ENCODE data around the gene ATP6V1C2. TPM values are rescaled to one million over a fixed set of nuclear protein-coding genes. Genes with fewer than 3 reads are reported as not detected.

ATP6V1C2 gene
- total and polyA plus RNA-seq, 2 experiments from 2014 or later, result 0.14 to 2.1 TPM

DNA sequence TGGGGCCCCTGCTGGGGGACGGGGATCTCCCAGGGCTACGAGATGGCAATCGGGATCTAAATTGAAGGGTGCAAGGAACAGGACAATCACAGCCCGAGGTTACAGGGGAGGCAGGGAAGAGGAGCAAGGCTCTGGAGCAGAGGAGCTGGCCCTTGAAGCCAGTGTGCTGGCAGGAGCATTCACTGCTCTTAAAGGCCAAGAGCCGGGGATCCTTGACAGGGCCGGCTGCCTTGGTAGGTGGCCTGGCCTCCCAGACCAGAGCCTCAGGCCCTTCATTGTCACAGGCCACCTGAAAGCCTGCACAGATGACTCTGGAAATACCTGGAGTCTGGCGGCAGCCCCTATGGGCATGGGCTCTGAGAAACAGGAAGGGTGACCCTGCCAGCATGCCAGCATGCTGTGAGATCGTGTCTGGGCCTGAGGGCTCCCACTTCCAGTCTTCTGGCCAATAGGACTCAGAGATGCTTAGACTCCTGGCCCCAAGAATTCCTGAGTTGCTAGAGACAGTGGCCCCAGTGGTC is 52.5 kb downstream of the ATP6V1C2 start (continued):
- TF ChIP-seq, protein P1, sequence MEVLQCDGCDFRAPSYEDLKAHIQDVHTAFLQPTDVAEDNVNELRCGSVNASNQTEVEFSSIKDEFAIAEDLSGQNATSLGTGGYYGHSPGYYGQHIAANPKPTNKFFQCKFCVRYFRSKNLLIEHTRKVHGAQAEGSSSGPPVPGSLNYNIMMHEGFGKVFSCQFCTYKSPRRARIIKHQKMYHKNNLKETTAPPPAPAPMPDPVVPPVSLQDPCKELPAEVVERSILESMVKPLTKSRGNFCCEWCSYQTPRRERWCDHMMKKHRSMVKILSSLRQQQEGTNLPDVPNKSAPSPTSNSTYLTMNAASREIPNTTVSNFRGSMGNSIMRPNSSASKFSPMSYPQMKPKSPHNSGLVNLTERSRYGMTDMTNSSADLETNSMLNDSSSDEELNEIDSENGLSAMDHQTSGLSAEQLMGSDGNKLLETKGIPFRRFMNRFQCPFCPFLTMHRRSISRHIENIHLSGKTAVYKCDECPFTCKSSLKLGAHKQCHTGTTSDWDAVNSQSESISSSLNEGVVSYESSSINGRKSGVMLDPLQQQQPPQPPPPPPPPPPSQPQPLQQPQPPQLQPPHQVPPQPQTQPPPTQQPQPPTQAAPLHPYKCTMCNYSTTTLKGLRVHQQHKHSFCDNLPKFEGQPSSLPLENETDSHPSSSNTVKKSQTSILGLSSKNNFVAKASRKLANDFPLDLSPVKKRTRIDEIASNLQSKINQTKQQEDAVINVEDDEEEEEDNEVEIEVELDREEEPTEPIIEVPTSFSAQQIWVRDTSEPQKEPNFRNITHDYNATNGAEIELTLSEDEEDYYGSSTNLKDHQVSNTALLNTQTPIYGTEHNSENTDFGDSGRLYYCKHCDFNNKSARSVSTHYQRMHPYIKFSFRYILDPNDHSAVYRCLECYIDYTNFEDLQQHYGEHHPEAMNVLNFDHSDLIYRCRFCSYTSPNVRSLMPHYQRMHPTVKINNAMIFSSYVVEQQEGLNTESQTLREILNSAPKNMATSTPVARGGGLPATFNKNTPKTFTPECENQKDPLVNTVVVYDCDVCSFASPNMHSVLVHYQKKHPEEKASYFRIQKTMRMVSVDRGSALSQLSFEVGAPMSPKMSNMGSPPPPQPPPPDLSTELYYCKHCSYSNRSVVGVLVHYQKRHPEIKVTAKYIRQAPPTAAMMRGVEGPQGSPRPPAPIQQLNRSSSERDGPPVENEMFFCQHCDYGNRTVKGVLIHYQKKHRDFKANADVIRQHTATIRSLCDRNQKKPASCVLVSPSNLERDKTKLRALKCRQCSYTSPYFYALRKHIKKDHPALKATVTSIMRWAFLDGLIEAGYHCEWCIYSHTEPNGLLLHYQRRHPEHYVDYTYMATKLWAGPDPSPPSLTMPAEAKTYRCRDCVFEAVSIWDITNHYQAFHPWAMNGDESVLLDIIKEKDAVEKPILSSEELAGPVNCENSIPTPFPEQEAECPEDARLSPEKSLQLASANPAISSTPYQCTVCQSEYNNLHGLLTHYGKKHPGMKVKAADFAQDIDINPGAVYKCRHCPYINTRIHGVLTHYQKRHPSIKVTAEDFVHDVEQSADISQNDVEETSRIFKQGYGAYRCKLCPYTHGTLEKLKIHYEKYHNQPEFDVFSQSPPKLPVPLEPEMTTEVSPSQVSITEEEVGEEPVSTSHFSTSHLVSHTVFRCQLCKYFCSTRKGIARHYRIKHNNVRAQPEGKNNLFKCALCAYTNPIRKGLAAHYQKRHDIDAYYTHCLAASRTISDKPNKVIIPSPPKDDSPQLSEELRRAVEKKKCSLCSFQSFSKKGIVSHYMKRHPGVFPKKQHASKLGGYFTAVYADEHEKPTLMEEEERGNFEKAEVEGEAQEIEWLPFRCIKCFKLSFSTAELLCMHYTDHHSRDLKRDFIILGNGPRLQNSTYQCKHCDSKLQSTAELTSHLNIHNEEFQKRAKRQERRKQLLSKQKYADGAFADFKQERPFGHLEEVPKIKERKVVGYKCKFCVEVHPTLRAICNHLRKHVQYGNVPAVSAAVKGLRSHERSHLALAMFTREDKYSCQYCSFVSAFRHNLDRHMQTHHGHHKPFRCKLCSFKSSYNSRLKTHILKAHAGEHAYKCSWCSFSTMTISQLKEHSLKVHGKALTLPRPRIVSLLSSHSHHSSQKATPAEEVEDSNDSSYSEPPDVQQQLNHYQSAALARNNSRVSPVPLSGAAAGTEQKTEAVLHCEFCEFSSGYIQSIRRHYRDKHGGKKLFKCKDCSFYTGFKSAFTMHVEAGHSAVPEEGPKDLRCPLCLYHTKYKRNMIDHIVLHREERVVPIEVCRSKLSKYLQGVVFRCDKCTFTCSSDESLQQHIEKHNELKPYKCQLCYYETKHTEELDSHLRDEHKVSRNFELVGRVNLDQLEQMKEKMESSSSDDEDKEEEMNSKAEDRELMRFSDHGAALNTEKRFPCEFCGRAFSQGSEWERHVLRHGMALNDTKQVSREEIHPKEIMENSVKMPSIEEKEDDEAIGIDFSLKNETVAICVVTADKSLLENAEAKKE (CRISPR knock-in tag; IDR thresholded peaks at IDR 0.05), result no peak
- no peak for TF ChIP-seq NANOG (IDR thresholded peaks at IDR 0.05; ENCODE audit: borderline replicate concordance)
- TF ChIP-seq, protein P2, sequence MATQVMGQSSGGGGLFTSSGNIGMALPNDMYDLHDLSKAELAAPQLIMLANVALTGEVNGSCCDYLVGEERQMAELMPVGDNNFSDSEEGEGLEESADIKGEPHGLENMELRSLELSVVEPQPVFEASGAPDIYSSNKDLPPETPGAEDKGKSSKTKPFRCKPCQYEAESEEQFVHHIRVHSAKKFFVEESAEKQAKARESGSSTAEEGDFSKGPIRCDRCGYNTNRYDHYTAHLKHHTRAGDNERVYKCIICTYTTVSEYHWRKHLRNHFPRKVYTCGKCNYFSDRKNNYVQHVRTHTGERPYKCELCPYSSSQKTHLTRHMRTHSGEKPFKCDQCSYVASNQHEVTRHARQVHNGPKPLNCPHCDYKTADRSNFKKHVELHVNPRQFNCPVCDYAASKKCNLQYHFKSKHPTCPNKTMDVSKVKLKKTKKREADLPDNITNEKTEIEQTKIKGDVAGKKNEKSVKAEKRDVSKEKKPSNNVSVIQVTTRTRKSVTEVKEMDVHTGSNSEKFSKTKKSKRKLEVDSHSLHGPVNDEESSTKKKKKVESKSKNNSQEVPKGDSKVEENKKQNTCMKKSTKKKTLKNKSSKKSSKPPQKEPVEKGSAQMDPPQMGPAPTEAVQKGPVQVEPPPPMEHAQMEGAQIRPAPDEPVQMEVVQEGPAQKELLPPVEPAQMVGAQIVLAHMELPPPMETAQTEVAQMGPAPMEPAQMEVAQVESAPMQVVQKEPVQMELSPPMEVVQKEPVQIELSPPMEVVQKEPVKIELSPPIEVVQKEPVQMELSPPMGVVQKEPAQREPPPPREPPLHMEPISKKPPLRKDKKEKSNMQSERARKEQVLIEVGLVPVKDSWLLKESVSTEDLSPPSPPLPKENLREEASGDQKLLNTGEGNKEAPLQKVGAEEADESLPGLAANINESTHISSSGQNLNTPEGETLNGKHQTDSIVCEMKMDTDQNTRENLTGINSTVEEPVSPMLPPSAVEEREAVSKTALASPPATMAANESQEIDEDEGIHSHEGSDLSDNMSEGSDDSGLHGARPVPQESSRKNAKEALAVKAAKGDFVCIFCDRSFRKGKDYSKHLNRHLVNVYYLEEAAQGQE (IDR thresholded peaks at IDR 0.05; ENCODE audit: unreplicated experiment), result no peak
- TF ChIP-seq CREB1 (CRISPR knock-in tag; IDR thresholded peaks at IDR 0.05; ENCODE audit: low read depth), result no peak
- no peak for TF ChIP-seq STAT1 (IDR thresholded peaks at IDR 0.05; ENCODE audit: unreplicated experiment)
- TF ChIP-seq POLR2AphosphoS5 (IDR thresholded peaks at IDR 0.05; ENCODE audit: low read depth), result no peak
- no peak for TF ChIP-seq JUNB (IDR thresholded peaks at IDR 0.05; ENCODE audit: unreplicated experiment)
- TF ChIP-seq ZNF114 (CRISPR knock-in tag; IDR thresholded peaks at IDR 0.05), result no peak
